HG02840 (cell line): ENCODE data around the gene NDUFS4.
"Not testable (repeated sequence)": the region's sequence is repeated elsewhere in the genome, so short reads cannot be mapped to it uniquely, and the experiment has no call there.

ENCODE experiments used
- ATAC-seq: cut with Tn5 transposase; IDR thresholded peaks from one replicate; pipeline ENCODE4 v1.9.1; 2021; ENCODE audit warnings: mild to moderate bottlenecking, moderate library complexity, moderate number of reproducible peaks; ENCODE audit not compliant: unreplicated experiment, low FRiP score

Gene NDUFS4

GRCh38 chr5:53560506-53561191 is at the start of gene NDUFS4:
TSS of gene NDUFS4 (plus strand) at chr5:53560639. CDS start at chr5:53560663, 24 bp downstream.
- peak; percentile 93 for ATAC-seq

- ATAC-seq: no peak
Observed at GRCh38 chr5:53512539-53512938, 47.9 kb upstream of the NDUFS4 start.

GRCh38 chr5:53515988-53516387 is 44.5 kb upstream of the NDUFS4 start:
- ATAC-seq: no peak

- ATAC-seq: no peak
Observed at GRCh38 chr5:53520813-53521212, 39.6 kb upstream of the NDUFS4 start.

GRCh38 chr5:53537711-53538110 is 22.7 kb upstream of the NDUFS4 start:
- ATAC-seq: no peak

GRCh38 chr5:53540739-53541138 is 19.7 kb upstream of the NDUFS4 start:
- not testable (repeated sequence) for ATAC-seq

GRCh38 chr5:53541859-53542258 is 18.6 kb upstream of the NDUFS4 start:
- ATAC-seq: no peak

GRCh38 chr5:53542926-53543325 is 17.5 kb upstream of the NDUFS4 start:
- ATAC-seq: no peak

GRCh38 chr5:53543401-53543800 is 17.0 kb upstream of the NDUFS4 start:
- no peak for ATAC-seq

GRCh38 chr5:53545744-53546143 is 14.7 kb upstream of the NDUFS4 start:
- ATAC-seq: no peak

GRCh38 chr5:53547226-53547625 is 13.2 kb upstream of the NDUFS4 start:
- no peak for ATAC-seq

GRCh38 chr5:53548501-53548900 is 11.9 kb upstream of the NDUFS4 start:
- ATAC-seq: not testable (repeated sequence)

- no peak for ATAC-seq
Observed at GRCh38 chr5:53549792-53550191, 10.6 kb upstream of the NDUFS4 start.

- ATAC-seq: no peak
Observed at GRCh38 chr5:53552561-53552960, 7.9 kb upstream of the NDUFS4 start.

GRCh38 chr5:53554444-53554843 is 6.0 kb upstream of the NDUFS4 start:
- ATAC-seq: no peak

GRCh38 chr5:53555160-53555559 is 5.3 kb upstream of the NDUFS4 start:
- ATAC-seq: no peak

GRCh38 chr5:53556001-53556400 is 4.4 kb upstream of the NDUFS4 start:
- ATAC-seq: no peak

GRCh38 chr5:53557386-53557785 is 3.1 kb upstream of the NDUFS4 start:
- no peak for ATAC-seq

GRCh38 chr5:53558966-53559365 is 1.5 kb upstream of the NDUFS4 start:
- ATAC-seq: no peak

- ATAC-seq: peak; percentile 9
Observed at GRCh38 chr5:53560028-53560427, 411 bp upstream of the NDUFS4 start.

GRCh38 chr5:53568401-53568800 is 8.0 kb downstream of the NDUFS4 start:
- no peak for ATAC-seq

- no peak for ATAC-seq
Observed at GRCh38 chr5:53568871-53569270, 8.4 kb downstream of the NDUFS4 start.

GRCh38 chr5:53569453-53569852 is 9.0 kb downstream of the NDUFS4 start:
- ATAC-seq: no peak
